Hepatocyte (in vitro differentiated cells): ENCODE data around the gene NADSYN1. TPM values are rescaled to one million over a fixed set of nuclear protein-coding genes. Genes with fewer than 3 reads are reported as not detected.

Experiments
- DNase-seq: peaks from one replicate; pipeline ENCODE4 v3.0.0-alpha.2; 2016; ENCODE audit warnings: low spot score
- H2AFZ ChIP-seq: fragments of 200-600 bp; sonication (generic); 2 replicates; pipeline ENCODE4 v1.6.0; 2016; ENCODE audit warnings: antibody characterized with exemption, mild to moderate bottlenecking
- H3K27ac ChIP-seq: fragments of 200-600 bp; sonication (generic); 2 replicates; pipeline ENCODE4 v1.5.1; 2016; ENCODE audit warnings: mild to moderate bottlenecking
- H3K27me3 ChIP-seq: fragments of 200-600 bp; sonication (generic); 2 replicates; pipeline ENCODE4 v1.6.1; 2016
- H3K36me3 ChIP-seq: fragments of 200-600 bp; sonication (generic); replicated peaks from 2 replicates; pipeline ENCODE4 v1.5.1; 2016; ENCODE audit warnings: low read depth; ENCODE audit not compliant: insufficient read depth
- H3K4me1 ChIP-seq: fragments of 200-600 bp; sonication (generic); 2 replicates; pipeline ENCODE4 v1.5.1; 2016; ENCODE audit warnings: mild to moderate bottlenecking, moderate library complexity; ENCODE audit not compliant: insufficient read depth
- H3K4me2 ChIP-seq: fragments of 200-600 bp; sonication (generic); 2 replicates; pipeline ENCODE4 v1.6.0; 2016
- H3K4me3 ChIP-seq: fragments of 200-600 bp; sonication (generic); 2 replicates; pipeline ENCODE4 v1.5.1; 2016; ENCODE audit warnings: mild to moderate bottlenecking
- H3K79me2 ChIP-seq: fragments of 200-600 bp; sonication (generic); 2 replicates; pipeline ENCODE4 v1.6.0; 2017; ENCODE audit warnings: mild to moderate bottlenecking
- H3K9me2 ChIP-seq: fragments of 200-600 bp; sonication (generic); replicated peaks from 2 replicates; pipeline ENCODE4 v1.6.0; 2017; ENCODE audit warnings: mild to moderate bottlenecking; ENCODE audit not compliant: insufficient read depth
- H3K9me3 ChIP-seq: fragments of 200-600 bp; sonication (generic); 2 replicates; pipeline ENCODE4 v1.5.1; 2016; ENCODE audit warnings: low read depth, mild to moderate bottlenecking
- H4K20me1 ChIP-seq: fragments of 200-600 bp; sonication (generic); 2 replicates; pipeline ENCODE4 v1.6.0; 2016; ENCODE audit warnings: mild to moderate bottlenecking; ENCODE audit not compliant: insufficient read depth, poor library complexity, severe bottlenecking
- EZH2 ChIP-seq: fragments of 200-600 bp; sonication (generic); IDR thresholded peaks from 2 replicates; pipeline ENCODE4 v1.6.1; 2016; ENCODE audit warnings: antibody characterized with exemption, mild to moderate bottlenecking, borderline replicate concordance
- EZH2phosphoT487 ChIP-seq: fragments of 200-600 bp; sonication (generic); IDR thresholded peaks from one replicate; pipeline ENCODE4 v1.6.1; 2018; ENCODE audit warnings: antibody characterized with exemption, mild to moderate bottlenecking, low read depth, moderate library complexity; ENCODE audit not compliant: unreplicated experiment, severe bottlenecking
- WGBS: methylation state at CpG from one replicate; pipeline ENCODE4 v1.1.6; 2016; ENCODE audit warnings: low lambda C conversion rate; ENCODE audit errors: missing lambda C conversion rate; 5-methylcytosine and 5-hydroxymethylcytosine counted together
- polyA plus RNA-seq: library from polyadenylated mRNA; unstranded; fragments of >200 nt; fragmentation: Nextera tagmentation; extraction: Ambion mirVana; gene quantifications from 2 replicates; pipeline ENCODE4 v1.2.1, GENCODE V29; 2016
- total RNA-seq: library from RNA; depleted of rRNA; stranded (reverse); fragments of >200 nt; gene quantifications from 2 replicates; pipeline ENCODE4 v1.2.3, GENCODE V29; 2014
- TF ChIP-seq, protein P1 (sequence below): fragments of 200-600 bp; sonication (generic); IDR thresholded peaks from 2 replicates; pipeline ENCODE4 v1.5.1; 2016; ENCODE audit warnings: antibody characterized with exemption, mild to moderate bottlenecking; ENCODE audit not compliant: poor library complexity

Gene NADSYN1
- total and polyA plus RNA-seq, 2 experiments from 2014 or later, result 42.0 to 43.7 TPM

DNA sequence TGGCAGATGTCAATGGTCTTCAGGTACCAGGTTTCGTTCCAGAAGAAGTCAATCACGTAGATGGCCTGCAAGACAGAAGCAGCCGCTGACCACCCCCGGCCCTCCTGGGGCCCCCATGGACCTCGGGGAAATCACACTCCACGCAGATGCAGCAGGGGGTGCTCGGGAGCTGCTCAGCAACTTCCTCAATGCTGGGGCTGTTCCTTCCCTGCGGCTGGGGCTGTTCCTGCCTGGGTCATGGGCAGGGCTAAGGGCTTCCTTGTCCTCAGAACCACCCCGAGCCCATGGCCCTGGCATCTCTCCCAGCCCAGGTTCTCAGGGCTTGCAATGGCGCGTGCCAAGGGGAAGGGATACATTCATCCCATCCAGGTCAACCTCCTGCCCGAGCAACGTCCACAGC lies 15.1 kb upstream of the NADSYN1 start:
- H4K20me1 ChIP-seq, result no peaks in the 10 kb centered on the region
- H3K4me1 ChIP-seq, result peaks cover 13% of the 10 kb centered on the region
- no peaks in the 10 kb centered on the region for H3K79me2 ChIP-seq
- no peak overlapping the region for H2AFZ ChIP-seq
- no peak for DNase-seq
- H3K36me3 ChIP-seq, result no peaks in the 10 kb centered on the region
- 89% methylated on average over 13 of the region's 13 CpGs for WGBS
- H3K27me3 ChIP-seq, result no peaks in the 10 kb centered on the region
- no peak overlapping the region for H3K4me3 ChIP-seq
- no peak overlapping the region for H3K4me2 ChIP-seq
- H3K27ac ChIP-seq, result no peak overlapping the region
- no peaks in the 10 kb centered on the region for H3K9me3 ChIP-seq
- H3K9me2 ChIP-seq, result no peaks in the 10 kb centered on the region
- no peak for TF ChIP-seq EZH2phosphoT487

DNA sequence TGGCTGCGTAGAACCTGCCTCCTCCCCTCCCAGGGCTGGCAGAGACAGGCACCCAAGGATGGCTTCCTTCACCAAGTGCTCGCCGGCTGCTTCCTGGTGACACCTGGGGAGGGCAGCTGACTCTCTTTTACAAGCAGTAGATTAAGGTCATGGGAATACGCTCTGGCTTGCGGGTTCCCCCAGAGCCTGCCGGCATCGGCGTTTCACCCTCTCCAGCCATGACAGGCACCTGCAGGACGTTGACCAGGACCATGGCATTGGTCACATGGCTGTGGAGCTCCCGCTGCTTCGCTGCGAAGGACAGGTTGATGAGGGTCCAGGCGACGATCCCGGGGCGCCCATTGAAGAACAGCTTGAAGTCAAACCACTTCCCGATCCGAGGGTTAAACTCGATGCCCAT lies 14.4 kb upstream of the NADSYN1 start:
- Histone ChIP-seq H3K27me3 (no peaks in the 10 kb centered on the region), H3K27ac (no peak overlapping the region), H3K9me3 (no peaks in the 10 kb centered on the region), H3K79me2 (no peaks in the 10 kb centered on the region), H2AFZ (no peak overlapping the region), H3K4me2 (no peak overlapping the region), H3K4me1 (peaks cover 6% of the 10 kb centered on the region), H3K9me2 (no peaks in the 10 kb centered on the region), H3K36me3 (no peaks in the 10 kb centered on the region), H3K4me3 (no peak overlapping the region), H4K20me1 (no peaks in the 10 kb centered on the region)
- no peak for DNase-seq
- 96% methylated on average over 19 of the region's 19 CpGs for WGBS
- TF ChIP-seq, protein P1, sequence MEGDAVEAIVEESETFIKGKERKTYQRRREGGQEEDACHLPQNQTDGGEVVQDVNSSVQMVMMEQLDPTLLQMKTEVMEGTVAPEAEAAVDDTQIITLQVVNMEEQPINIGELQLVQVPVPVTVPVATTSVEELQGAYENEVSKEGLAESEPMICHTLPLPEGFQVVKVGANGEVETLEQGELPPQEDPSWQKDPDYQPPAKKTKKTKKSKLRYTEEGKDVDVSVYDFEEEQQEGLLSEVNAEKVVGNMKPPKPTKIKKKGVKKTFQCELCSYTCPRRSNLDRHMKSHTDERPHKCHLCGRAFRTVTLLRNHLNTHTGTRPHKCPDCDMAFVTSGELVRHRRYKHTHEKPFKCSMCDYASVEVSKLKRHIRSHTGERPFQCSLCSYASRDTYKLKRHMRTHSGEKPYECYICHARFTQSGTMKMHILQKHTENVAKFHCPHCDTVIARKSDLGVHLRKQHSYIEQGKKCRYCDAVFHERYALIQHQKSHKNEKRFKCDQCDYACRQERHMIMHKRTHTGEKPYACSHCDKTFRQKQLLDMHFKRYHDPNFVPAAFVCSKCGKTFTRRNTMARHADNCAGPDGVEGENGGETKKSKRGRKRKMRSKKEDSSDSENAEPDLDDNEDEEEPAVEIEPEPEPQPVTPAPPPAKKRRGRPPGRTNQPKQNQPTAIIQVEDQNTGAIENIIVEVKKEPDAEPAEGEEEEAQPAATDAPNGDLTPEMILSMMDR, result no peak
- no peak for TF ChIP-seq EZH2phosphoT487
- TF ChIP-seq EZH2, result no peak

DNA sequence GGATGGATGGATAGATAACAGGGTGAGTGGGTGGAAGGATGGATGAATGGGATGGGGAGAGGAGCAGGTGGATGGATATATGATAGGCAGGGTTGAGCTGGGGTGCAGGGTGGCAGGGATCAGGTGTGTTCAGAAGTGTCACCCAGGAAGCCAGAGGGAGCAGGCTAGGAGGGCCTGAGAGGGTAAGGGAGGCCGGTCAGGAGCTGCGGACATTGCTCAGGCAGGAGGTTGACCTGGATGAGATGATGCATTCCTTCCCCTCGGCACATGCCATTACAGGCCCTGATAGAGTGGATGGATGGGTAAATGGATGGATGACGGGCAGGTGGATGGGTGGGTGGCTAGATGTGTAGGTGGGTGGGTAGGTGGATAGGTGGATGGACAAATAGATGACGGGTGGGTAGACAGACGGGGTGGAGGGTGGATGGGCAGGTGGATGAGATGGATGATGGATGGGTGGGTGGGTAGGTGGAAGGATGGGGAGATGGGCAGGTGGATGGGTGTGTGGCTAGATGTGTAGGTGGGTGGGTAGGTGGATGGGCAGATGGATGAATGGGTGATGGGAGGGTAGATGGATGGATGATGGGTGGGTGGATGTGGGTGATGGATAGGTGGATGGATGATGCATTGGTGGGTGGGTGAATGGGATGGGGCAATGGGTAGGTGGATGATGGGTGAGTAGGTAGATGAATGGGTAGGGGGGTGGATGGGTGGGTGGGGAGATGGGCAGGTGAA lies 12.8 kb upstream of the NADSYN1 start:
- WGBS, result 93% methylated on average over 6 of the region's 6 CpGs
- no peaks in the 10 kb centered on the region for H4K20me1 ChIP-seq
- no peak overlapping the region for H2AFZ ChIP-seq
- DNase-seq, result no peak
- H3K36me3 ChIP-seq, result no peaks in the 10 kb centered on the region
- no peak overlapping the region for H3K27ac ChIP-seq
- no peaks in the 10 kb centered on the region for H3K9me2 ChIP-seq
- no peaks in the 10 kb centered on the region for H3K9me3 ChIP-seq
- TF ChIP-seq EZH2 (no peak), EZH2phosphoT487 (no peak)
- TF ChIP-seq, protein P1, result no peak
- H3K27me3 ChIP-seq, result no peaks in the 10 kb centered on the region
- H3K4me2 ChIP-seq, result no peak overlapping the region
- H3K4me1 ChIP-seq, result no peaks in the 10 kb centered on the region
- H3K4me3 ChIP-seq, result no peak overlapping the region
- peaks cover 5% of the 10 kb centered on the region for H3K79me2 ChIP-seq

DNA sequence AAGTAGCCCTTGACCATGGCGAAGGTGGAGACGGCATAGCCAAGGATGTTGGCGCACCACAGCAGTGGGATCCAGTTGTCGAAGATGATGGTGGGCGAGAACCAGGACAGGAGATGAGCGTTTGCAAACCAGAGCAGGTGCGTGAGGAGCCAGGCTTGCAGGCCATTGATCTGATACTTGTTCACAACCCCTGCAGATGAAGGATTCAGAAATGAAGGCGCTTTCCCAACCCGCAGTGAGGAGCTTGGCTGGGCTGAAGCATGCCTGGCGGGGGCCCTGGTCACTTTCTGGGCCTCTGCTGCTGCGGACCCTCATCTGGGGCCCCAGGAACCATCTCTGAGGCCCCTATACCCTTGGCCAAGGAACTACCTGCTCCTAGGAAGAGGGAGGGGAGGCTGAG lies 11.8 kb upstream of the NADSYN1 start:
- no peaks in the 10 kb centered on the region for H3K36me3 ChIP-seq
- over 99% methylated on average over 11 of the region's 11 CpGs for WGBS
- H3K9me2 ChIP-seq, result no peaks in the 10 kb centered on the region
- no peaks in the 10 kb centered on the region for H3K4me1 ChIP-seq
- H3K27ac ChIP-seq, result no peak overlapping the region
- H3K9me3 ChIP-seq, result no peaks in the 10 kb centered on the region
- peaks cover 16% of the 10 kb centered on the region for H3K79me2 ChIP-seq
- H2AFZ ChIP-seq, result no peak overlapping the region
- H3K27me3 ChIP-seq, result no peaks in the 10 kb centered on the region
- H3K4me2 ChIP-seq, result no peak overlapping the region
- TF ChIP-seq, protein P1, result no peak
- TF ChIP-seq EZH2 (no peak), EZH2phosphoT487 (no peak)
- DNase-seq, result no peak
- no peak overlapping the region for H3K4me3 ChIP-seq
- peaks cover under 1% of the 10 kb centered on the region for H4K20me1 ChIP-seq
